CD4-positive, alpha-beta T cell (primary cell): ENCODE measurements around the gene XKR3. TPM values are rescaled to one million over a fixed set of nuclear protein-coding genes. Genes with fewer than 3 reads are reported as not detected.

Source experiments
- ATAC-seq: fragments of 200-7000 bp; cut with Tn5 transposase; one replicate; pipeline ENCODE4 v1.10.0; 2022; ENCODE audit warnings: mild to moderate bottlenecking; ENCODE audit not compliant: poor library complexity
- CTCF ChIA-PET: fragments of 350-600 bp; sonication (Branson Sonifier 250); formaldehyde crosslinking; loops from one replicate; lab custom pipeline; 2021; ENCODE audit warnings: antibody characterized with exemption, inconsistent platforms; lab: Charles Lee
- POLR2A ChIA-PET: fragments of 350-600 bp; sonication (Branson Sonifier 250); formaldehyde crosslinking; loops from one replicate; lab custom pipeline; 2021; ENCODE audit warnings: antibody characterized with exemption, inconsistent platforms; lab: Charles Lee
- DNase-seq, 14 experiments: peaks; one replicate each; pipeline ENCODE4 v3.0.0-alpha.2; 2013 to 2020; ENCODE audit warnings: mixed read lengths in 2 of 14
- H3K27ac ChIP-seq, 2 donors: one replicate each; pipeline versions ENCODE4 v1.5.1 to v1.7.0; 2013; ENCODE audit warnings: low read length in 2 of 2, low read depth in 1 of 2, mild to moderate bottlenecking in 1 of 2
- H3K27me3 ChIP-seq, 2 experiments: 1 replicate in 1 of 2; 2 replicates in 1 of 2; pipeline versions ENCODE4 v1.6.1 to v1.7.0; 2013; ENCODE audit warnings: low read length in 2 of 2, control low read depth in 1 of 2, mild to moderate bottlenecking in 1 of 2, moderate library complexity in 1 of 2; ENCODE audit not compliant: insufficient read depth in 2 of 2, control insufficient read depth in 1 of 2
- H3K36me3 ChIP-seq: one replicate; pipeline ENCODE4 v1.6.1; 2013; ENCODE audit warnings: low read length, control low read depth; ENCODE audit not compliant: insufficient read depth
- H3K4me1 ChIP-seq: one replicate; pipeline ENCODE4 v1.6.1; 2013; ENCODE audit warnings: low read length, control low read depth; ENCODE audit not compliant: insufficient read depth
- H3K4me3 ChIP-seq: one replicate; pipeline ENCODE4 v1.5.1; 2013; ENCODE audit warnings: mild to moderate bottlenecking, low read length, moderate library complexity
- H3K9me3 ChIP-seq, 2 experiments: 1 replicate in 1 of 2; 2 replicates in 1 of 2; pipeline versions ENCODE4 v1.6.1 to v1.7.0; 2013; ENCODE audit warnings: low read length in 2 of 2, mild to moderate bottlenecking in 2 of 2, control low read depth in 1 of 2, moderate library complexity in 1 of 2; ENCODE audit not compliant: control insufficient read depth in 1 of 2, insufficient read depth in 1 of 2
- H3K27ac Mint-ChIP-seq: one replicate; pipeline ENCODE4 v1.8.0; 2020; ENCODE audit warnings: mixed read lengths
- H3K27me3 Mint-ChIP-seq: one replicate; pipeline ENCODE4 v1.8.0; 2021; ENCODE audit warnings: mixed read lengths
- H3K36me3 Mint-ChIP-seq: one replicate; pipeline ENCODE4 v1.8.0; 2021; ENCODE audit warnings: low read depth, mixed read lengths
- H3K4me1 Mint-ChIP-seq: one replicate; pipeline ENCODE4 v1.8.0; 2021; ENCODE audit warnings: low read depth, mixed read lengths
- H3K4me3 Mint-ChIP-seq: one replicate; pipeline ENCODE4 v1.8.0; 2020; ENCODE audit warnings: mild to moderate bottlenecking, mixed read lengths
- H3K9me3 Mint-ChIP-seq: one replicate; pipeline ENCODE4 v1.8.0; 2020; ENCODE audit warnings: mixed read lengths
- CTCF ChIP-seq: fragments of 200-600 bp; IDR thresholded peaks from one replicate; pipeline ENCODE4 v1.8.0; 2022; ENCODE audit warnings: antibody characterized with exemption, mild to moderate bottlenecking
- intact Hi-C, 2 experiments: fragments of 100-400 bp; cut with DNase I in 1 of 2; cut with micrococcal nuclease in 1 of 2; formaldehyde crosslinking; loops; one replicate each; pipeline versions ENCODE4 v1.15.1 to v1.9.0; 2023 to 2025; cut with DNase I, micrococcal nuclease
- total RNA-seq, 174 experiments: library from RNA in 2 of 174; stranded (reverse) in 2 of 174; gene quantifications; one replicate each; pipeline ENCODE4 v1.2.3 and lab custom pipeline; 2021 to 2026

The XKR3 gene
- total RNA-seq, 2 experiments from 2014 or later = not detected

GRCh38 chr22:16789860-16790493 lies 35.2 kb downstream of the XKR3 start:
- no peak overlapping the region for H3K27ac Mint-ChIP-seq
- H3K36me3 Mint-ChIP-seq = no peaks in the 10 kb centered on the region
- CTCF ChIA-PET = no interaction called here
- H3K9me3 Mint-ChIP-seq = no peaks in the 10 kb centered on the region
- H3K4me3 Mint-ChIP-seq = no peak overlapping the region
- no peaks in the 10 kb centered on the region for H3K4me1 Mint-ChIP-seq
- TF ChIP-seq CTCF = no peak
- Histone ChIP-seq H3K27me3 (peaks cover 0 to 5% of the 10 kb centered on the region in 2 experiments), H3K9me3 (no peaks in the 10 kb centered on the region), H3K36me3 (no peaks in the 10 kb centered on the region), H3K27ac (no peak overlapping the region), H3K4me3 (no peak overlapping the region), H3K4me1 (no peaks in the 10 kb centered on the region)
- peaks cover 12% of the 10 kb centered on the region for H3K27me3 Mint-ChIP-seq
- intact Hi-C loops = no loop called here
- DNase-seq (no peak), ATAC-seq (no peak)
- POLR2A ChIA-PET = no interaction called here

- Histone ChIP-seq H3K27me3 (peaks cover 0 to 2% of the 10 kb centered on the region in 2 experiments), H3K4me3 (no peak overlapping the region), H3K36me3 (no peaks in the 10 kb centered on the region), H3K4me1 (no peaks in the 10 kb centered on the region), H3K27ac (no peak overlapping the region), H3K9me3 (no peaks in the 10 kb centered on the region)
- H3K36me3 Mint-ChIP-seq = no peaks in the 10 kb centered on the region
- no peak overlapping the region for H3K27ac Mint-ChIP-seq
- no peak for ATAC-seq
- no peak for DNase-seq
- TF ChIP-seq CTCF = peak; percentile 20
- no peak overlapping the region for H3K4me3 Mint-ChIP-seq
- H3K27me3 Mint-ChIP-seq = peaks cover 5% of the 10 kb centered on the region
- intact Hi-C loops = no loop called here
- POLR2A ChIA-PET = no interaction called here
- H3K9me3 Mint-ChIP-seq = no peaks in the 10 kb centered on the region
- CTCF ChIA-PET = no interaction called here
- no peaks in the 10 kb centered on the region for H3K4me1 Mint-ChIP-seq
These were observed 41.3 kb downstream of the XKR3 start for GRCh38 chr22:16783930-16784354.

GRCh38 chr22:16783453-16783852 lies 41.8 kb downstream of the XKR3 start:
- Mint-ChIP-seq H3K9me3 (no peaks in the 10 kb centered on the region), H3K27ac (no peak overlapping the region), H3K4me3 (no peak overlapping the region), H3K27me3 (peaks cover 5% of the 10 kb centered on the region), H3K36me3 (no peaks in the 10 kb centered on the region), H3K4me1 (no peaks in the 10 kb centered on the region)
- DNase-seq (no peak), ATAC-seq (no peak)
- POLR2A ChIA-PET = no interaction called here
- no peaks in the 10 kb centered on the region for H3K4me1 ChIP-seq
- CTCF ChIA-PET = no interaction called here
- intact Hi-C loops = no loop called here
- no peaks in the 10 kb centered on the region for H3K9me3 ChIP-seq
- no peak for TF ChIP-seq CTCF
- no peak overlapping the region for H3K27ac ChIP-seq
- no peaks in the 10 kb centered on the region for H3K36me3 ChIP-seq
- peaks cover 0 to 2% of the 10 kb centered on the region in 2 experiments for H3K27me3 ChIP-seq
- H3K4me3 ChIP-seq = no peak overlapping the region
